ENCODE data around the gene CDH13. TPM values are rescaled to one million over a fixed set of nuclear protein-coding genes. Genes with fewer than 3 reads are reported as not detected.

CDH13 gene
- total RNA-seq, 2 experiments from 2014 or later: not detected

DNA sequence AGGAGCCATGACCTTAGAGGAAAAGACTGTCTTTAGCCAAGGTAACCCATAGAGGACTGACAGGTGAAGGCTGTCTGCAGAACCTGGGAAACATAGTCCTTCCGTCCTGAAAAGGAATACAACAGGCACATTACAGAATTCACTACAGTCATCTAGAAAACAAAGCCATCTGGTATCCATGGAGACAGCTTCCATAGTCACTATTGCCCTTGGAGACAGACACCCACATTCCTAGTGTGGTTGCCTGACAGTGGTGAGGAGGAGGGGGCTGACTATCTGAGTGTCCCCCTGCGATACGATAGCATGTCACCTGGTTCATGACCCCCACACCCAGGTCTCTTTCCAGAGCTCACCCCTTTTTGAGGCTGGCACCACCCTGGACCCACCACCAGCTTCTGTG lies 254.7 kb downstream of the CDH13 start:
- no peaks in the 10 kb centered on the region for H3K27me3 Mint-ChIP-seq
- no peaks in the 10 kb centered on the region for H3K36me3 Mint-ChIP-seq
- no peak overlapping the region for H3K4me3 Mint-ChIP-seq
- CTCF ChIA-PET: no interaction called here
- H3K27ac Mint-ChIP-seq: no peak overlapping the region
- H3K4me1 Mint-ChIP-seq: no peaks in the 10 kb centered on the region
- ATAC-seq (no peak), DNase-seq (no peak)
- peaks cover 6% of the 10 kb centered on the region for H3K9me3 Mint-ChIP-seq (ENCODE audit: low read depth)

DNA sequence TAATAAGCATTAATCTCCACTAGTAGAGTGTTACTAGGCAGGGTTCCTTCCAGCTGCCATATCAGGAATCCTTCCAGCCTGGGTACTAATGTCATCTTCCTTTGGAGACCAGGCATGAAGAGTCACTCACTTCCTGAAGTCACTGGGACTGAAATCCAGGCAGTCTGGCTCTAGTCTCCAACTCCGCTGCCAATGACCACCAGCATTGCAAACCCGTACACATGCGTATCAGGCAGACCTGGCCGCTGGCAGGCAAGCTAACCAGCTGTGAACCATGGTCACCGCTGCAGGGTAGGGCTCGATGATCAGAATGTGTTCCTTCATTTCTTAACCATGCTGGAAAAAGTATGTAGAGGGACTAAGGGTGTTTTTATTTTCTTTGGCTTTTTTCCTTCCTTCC lies 255.5 kb downstream of the CDH13 start:
- no peak for DNase-seq
- Mint-ChIP-seq H3K27me3 (no peaks in the 10 kb centered on the region), H3K9me3 (ENCODE audit: low read depth) (peaks cover 6% of the 10 kb centered on the region), H3K36me3 (no peaks in the 10 kb centered on the region), H3K27ac (no peak overlapping the region), H3K4me3 (no peak overlapping the region), H3K4me1 (no peaks in the 10 kb centered on the region)
- CTCF ChIA-PET: no interaction called here
- no peak for ATAC-seq

DNA sequence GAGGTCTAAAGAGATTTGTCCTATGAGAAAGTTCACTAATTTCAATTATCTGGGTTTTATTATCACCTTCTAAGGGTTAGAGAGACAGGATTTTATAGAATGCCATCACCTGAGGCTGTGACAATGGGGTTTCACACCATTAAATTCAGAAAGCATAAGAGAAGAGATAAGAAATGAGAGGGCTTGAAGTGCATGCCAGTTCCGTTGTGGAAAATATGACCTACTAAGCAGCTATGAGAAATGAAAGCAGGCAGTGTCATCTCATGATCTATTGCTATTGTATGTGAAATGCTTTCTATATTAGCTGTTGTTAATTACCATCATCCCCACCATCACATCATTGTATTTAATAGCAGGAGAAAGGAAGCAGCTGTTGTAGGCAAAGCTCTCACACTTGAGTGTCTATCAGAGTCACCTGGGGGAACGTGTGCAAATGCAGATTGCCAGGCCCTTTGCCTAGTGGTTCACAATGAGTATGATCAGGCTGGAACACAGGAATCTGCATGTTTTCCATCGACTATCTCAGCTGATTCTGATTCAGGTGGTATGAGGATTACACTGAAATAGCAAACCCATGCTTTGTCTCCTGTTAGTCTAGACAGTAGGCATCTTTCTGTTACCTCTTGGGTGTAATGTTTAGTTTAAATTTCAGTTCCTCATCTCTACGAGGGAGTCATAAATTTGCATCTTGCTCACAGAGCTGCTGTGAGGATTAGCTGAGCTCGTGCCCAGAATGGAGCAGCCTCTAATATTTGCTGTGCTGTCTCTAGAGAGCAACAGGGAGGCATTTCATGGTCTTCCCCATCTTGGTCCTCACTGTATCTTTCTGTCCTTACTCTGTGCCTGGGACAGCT lies 256.4 kb downstream of the CDH13 start:
- ATAC-seq: no peak
- Mint-ChIP-seq H3K4me3 (no peak overlapping the region), H3K36me3 (no peaks in the 10 kb centered on the region), H3K4me1 (no peaks in the 10 kb centered on the region), H3K9me3 (ENCODE audit: low read depth) (peaks cover 6% of the 10 kb centered on the region), H3K27me3 (no peaks in the 10 kb centered on the region), H3K27ac (no peak overlapping the region)
- CTCF ChIA-PET: no interaction called here
- no peak for DNase-seq

DNA sequence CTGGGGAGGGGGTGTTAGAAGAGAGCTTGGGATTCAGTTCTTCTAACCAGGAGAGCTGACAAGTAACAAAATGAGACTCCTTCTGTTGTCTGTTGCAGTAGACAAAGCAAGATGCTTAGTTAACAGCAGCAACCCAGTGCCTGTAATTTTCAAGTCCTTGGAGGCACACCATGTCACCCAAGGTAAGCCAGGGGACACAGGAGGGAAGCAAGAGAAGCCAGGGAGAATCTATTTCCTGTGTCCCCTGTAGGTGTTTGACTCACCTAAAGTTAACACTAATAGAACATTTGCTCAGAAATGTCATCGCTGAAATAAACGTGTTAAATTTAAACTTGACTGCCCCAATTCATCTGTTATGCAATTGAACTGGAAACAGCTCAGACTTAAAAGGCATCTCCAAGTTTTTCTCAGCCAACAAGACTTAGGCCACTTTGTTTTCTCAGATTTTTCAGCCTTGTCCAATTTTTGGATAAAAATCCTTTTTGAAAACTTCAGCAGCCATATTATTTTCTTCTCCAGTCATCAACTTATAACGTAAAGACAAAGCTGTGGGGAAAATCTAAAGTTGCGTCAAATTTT lies 257.6 kb downstream of the CDH13 start:
- DNase-seq (no peak), ATAC-seq (no peak)
- H3K27ac Mint-ChIP-seq: no peak overlapping the region
- CTCF ChIA-PET: interaction anchor here (0.6 kb wide), 1 partner anchor 36 kb away, joined by 3 read pairs; no protein-coding TSS in a partner anchor
- H3K27me3 Mint-ChIP-seq: peaks cover 5% of the 10 kb centered on the region
- H3K4me3 Mint-ChIP-seq: no peak overlapping the region
- H3K36me3 Mint-ChIP-seq: no peaks in the 10 kb centered on the region
- peaks cover 6% of the 10 kb centered on the region for H3K9me3 Mint-ChIP-seq (ENCODE audit: low read depth)
- H3K4me1 Mint-ChIP-seq: no peaks in the 10 kb centered on the region

DNA sequence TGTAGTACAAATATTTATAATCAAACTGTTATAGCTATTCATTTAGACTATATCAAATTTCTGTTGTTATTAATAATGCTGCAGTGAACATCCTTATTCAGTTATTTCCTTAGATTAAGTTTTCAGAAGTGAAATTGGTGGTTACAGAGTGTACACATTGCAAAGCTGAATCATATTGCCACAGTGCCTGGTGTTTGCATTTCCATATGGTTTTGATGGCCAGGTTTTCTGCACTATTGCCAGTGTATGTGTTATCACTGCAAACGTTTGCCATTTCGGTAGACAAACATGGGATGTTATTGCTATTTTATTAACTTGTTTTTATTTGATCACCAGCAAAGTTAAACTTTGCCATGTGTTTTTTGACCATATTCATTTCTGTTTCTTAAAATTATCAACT lies 259.4 kb downstream of the CDH13 start:
- no peak overlapping the region for H3K4me3 Mint-ChIP-seq
- peaks cover 5% of the 10 kb centered on the region for H3K27me3 Mint-ChIP-seq
- no peaks in the 10 kb centered on the region for H3K36me3 Mint-ChIP-seq
- no peak for DNase-seq
- H3K4me1 Mint-ChIP-seq: no peaks in the 10 kb centered on the region
- no peak overlapping the region for H3K27ac Mint-ChIP-seq
- CTCF ChIA-PET: no interaction called here
- ATAC-seq: no peak
- H3K9me3 Mint-ChIP-seq (ENCODE audit: low read depth): peaks cover 6% of the 10 kb centered on the region

DNA sequence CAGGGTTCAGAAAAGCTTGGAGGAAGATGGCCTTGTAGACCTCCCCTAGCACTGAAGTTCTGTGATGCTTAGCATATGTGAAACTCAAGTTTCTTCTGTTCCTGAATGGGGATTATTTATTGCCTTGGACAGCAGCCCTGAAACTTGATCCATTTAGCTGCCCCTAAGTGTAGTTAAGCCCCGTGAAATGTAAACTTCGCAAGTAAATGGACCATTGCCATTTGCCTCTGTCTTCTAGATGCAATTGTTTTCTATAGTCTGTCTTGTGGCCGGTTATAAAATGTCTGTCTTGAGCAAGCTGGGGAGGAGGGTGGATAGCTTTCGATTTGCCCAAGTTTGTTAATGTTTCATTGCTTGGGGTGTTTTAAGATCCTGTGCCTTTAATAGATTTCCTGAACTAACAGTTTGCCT lies 261.8 kb downstream of the CDH13 start:
- no peak for ATAC-seq
- no peak overlapping the region for H3K27ac Mint-ChIP-seq
- H3K9me3 Mint-ChIP-seq (ENCODE audit: low read depth): peaks cover 3% of the 10 kb centered on the region
- no peaks in the 10 kb centered on the region for H3K36me3 Mint-ChIP-seq
- no peaks in the 10 kb centered on the region for H3K4me1 Mint-ChIP-seq
- H3K4me3 Mint-ChIP-seq: no peak overlapping the region
- DNase-seq: no peak
- H3K27me3 Mint-ChIP-seq: peaks cover 5% of the 10 kb centered on the region
- CTCF ChIA-PET: no interaction called here

DNA sequence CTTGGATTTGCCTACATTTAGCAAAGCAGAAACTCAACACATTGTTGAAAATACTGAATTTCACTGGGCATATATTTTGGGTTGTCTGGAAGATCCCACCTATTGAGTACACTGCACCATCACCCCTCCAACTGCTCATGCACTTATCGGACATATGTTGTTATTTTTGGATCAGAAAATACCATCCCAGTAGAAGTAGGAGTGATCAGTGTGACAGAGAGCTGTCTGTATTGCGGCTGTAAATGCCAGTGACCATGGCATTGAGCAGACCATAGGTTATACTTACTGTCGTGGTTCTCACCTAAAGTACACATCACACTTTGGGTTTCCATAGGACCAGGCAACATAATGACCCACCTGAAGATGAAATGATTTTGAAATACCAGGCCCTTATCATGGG lies 264.7 kb downstream of the CDH13 start:
- no peak for ATAC-seq

DNA sequence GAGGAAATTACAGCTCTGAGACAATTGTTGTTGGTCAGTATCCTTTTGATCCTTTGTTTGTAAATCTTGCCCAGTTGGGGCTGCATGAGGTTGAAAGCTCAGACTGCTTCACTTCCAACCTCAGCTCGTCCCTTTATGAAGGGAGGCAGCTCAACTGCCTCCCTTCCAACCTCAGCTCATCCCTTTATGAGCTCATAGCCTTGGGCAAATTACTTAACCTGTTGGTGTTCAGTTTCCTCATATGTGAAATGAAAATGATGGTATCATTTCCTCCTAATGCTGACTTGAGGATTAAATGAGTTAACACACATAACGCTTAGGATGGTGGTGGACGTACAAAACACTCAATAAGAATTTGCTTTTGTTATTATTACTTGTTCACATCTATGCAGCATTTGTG lies 265.1 kb downstream of the CDH13 start:
- no peaks in the 10 kb centered on the region for H3K4me1 Mint-ChIP-seq
- no peak for DNase-seq
- H3K4me3 Mint-ChIP-seq: no peak overlapping the region
- H3K27me3 Mint-ChIP-seq: peaks cover 5% of the 10 kb centered on the region
- peaks cover 5% of the 10 kb centered on the region for H3K9me3 Mint-ChIP-seq (ENCODE audit: low read depth)
- CTCF ChIA-PET: interaction anchor here (0.8 kb wide), 1 partner anchor 298 kb away, joined by 3 read pairs; no protein-coding TSS in a partner anchor
- no peak for ATAC-seq
- H3K27ac Mint-ChIP-seq: no peak overlapping the region
- H3K36me3 Mint-ChIP-seq: no peaks in the 10 kb centered on the region

More for the DNA sequence above, 264.7 kb downstream of the CDH13 start:
- H3K4me1 Mint-ChIP-seq: no peaks in the 10 kb centered on the region
- CTCF ChIA-PET: interaction anchor here (0.8 kb wide), 1 partner anchor 297 kb away, joined by 3 read pairs; no protein-coding TSS in a partner anchor
- no peak overlapping the region for H3K4me3 Mint-ChIP-seq
- H3K27me3 Mint-ChIP-seq: peaks cover 5% of the 10 kb centered on the region
- no peak for DNase-seq
- no peaks in the 10 kb centered on the region for H3K36me3 Mint-ChIP-seq
- peaks cover 5% of the 10 kb centered on the region for H3K9me3 Mint-ChIP-seq (ENCODE audit: low read depth)
- no peak overlapping the region for H3K27ac Mint-ChIP-seq

DNA sequence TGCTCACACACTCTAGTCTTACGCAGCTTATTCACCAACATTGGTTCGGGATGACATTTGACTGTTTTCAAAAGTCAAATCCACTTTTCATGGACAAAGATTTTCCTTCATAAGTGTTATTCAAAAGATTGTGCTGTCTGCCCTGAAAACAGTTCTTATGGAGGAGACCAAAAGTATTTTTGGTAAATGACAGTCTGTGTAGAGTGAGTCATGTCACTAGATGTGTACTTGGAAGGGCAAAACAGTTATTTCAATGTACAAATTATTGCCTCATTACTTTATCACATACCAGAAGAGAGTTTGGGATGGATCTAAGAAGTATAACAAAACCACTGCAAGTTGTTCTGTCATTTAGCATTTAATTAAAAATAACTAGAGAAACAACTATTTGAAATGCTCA lies 265.6 kb downstream of the CDH13 start:
- CTCF ChIA-PET: interaction anchor here (0.8 kb wide), 1 partner anchor 298 kb away, joined by 3 read pairs; no protein-coding TSS in a partner anchor
- Mint-ChIP-seq H3K27ac (no peak overlapping the region), H3K9me3 (ENCODE audit: low read depth) (peaks cover 5% of the 10 kb centered on the region), H3K27me3 (peaks cover 5% of the 10 kb centered on the region), H3K36me3 (no peaks in the 10 kb centered on the region), H3K4me1 (no peaks in the 10 kb centered on the region), H3K4me3 (no peak overlapping the region)
- DNase-seq: no peak
- ATAC-seq: no peak

DNA sequence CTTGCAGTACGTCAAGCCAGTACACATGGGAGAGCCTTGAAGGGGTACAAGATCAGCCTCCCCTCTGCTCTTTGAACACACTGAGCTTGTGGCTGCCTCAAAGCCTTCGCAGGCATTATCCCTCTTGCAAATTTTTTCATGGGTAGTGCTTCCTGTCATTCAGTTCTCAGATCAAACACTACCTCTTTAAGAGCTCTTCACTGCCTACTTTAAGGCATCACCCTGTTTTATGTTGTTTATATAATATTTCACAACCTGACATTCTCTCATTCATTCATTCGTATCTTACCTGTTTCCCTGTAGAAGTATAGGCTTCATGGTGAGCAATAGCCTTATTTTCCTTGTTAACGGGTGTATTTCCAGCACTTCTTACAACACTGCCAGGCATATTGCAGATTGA lies 269.1 kb downstream of the CDH13 start:
- no peaks in the 10 kb centered on the region for H3K27me3 Mint-ChIP-seq
- no peak overlapping the region for H3K27ac Mint-ChIP-seq

DNA sequence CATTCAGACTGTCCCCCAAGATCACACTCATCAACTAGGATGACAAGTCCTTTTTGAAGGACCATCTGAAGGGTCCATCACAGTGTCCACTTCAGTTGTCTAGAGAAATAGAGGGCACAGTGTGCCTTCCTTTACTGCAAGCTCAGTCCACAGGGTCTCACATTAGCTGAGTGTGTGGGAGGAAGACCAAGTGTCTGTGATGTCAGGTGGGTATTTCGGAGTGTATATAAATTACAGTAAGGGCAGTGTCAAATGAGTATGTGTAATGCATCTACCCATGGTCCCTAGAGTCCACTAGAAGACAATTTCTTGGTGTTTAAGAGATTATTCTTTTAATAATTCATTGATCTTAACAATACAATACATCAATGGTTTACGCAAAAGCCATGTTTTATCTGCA lies 272.2 kb downstream of the CDH13 start:
- H3K9me3 Mint-ChIP-seq (ENCODE audit: low read depth): peaks cover 5% of the 10 kb centered on the region
- CTCF ChIA-PET: no interaction called here
- no peaks in the 10 kb centered on the region for H3K36me3 Mint-ChIP-seq
- no peak overlapping the region for H3K4me3 Mint-ChIP-seq
- ATAC-seq (no peak), DNase-seq (no peak)
- no peaks in the 10 kb centered on the region for H3K27me3 Mint-ChIP-seq
- H3K27ac Mint-ChIP-seq: no peak overlapping the region
- no peaks in the 10 kb centered on the region for H3K4me1 Mint-ChIP-seq

More for the DNA sequence above, 269.1 kb downstream of the CDH13 start:
- Mint-ChIP-seq H3K36me3 (no peaks in the 10 kb centered on the region), H3K9me3 (ENCODE audit: low read depth) (peaks cover 5% of the 10 kb centered on the region), H3K4me1 (no peaks in the 10 kb centered on the region), H3K4me3 (no peak overlapping the region)
- DNase-seq: no peak
- CTCF ChIA-PET: no interaction called here
- ATAC-seq: no peak

DNA sequence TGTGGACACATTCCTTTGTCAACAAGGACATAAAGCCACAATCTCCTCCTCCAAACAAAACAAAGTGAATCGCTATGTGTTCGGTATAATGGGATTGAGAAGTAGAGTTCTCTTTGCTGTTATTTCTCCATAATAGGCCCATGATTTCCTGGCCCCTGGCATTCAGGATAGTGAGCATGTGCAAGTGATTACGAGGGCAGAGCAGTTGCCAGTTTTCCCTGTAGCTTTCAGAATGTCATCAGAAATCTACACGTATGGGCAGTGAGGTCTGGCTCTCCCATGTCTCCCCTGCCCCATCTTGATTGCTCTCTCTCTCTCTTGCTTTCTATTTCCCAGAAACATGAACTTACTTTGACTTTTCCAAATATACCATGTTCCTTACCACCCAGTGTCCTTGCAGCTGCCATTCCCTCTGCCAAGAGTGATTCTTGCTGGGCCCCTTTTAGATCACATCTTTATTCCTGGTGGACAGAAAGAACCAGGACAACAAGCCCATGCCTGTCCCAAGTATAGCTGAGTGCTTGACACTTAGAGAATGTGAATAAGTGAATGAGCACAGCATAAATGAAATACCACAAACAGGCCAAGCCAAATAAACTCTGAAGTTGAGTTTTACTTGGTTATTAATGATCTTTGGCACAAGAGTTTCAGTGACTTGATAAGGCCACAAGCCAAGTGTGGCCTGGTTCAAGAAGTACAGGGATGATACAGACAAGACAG lies 273.1 kb downstream of the CDH13 start:
- Mint-ChIP-seq H3K27me3 (no peaks in the 10 kb centered on the region), H3K4me3 (no peak overlapping the region), H3K4me1 (no peaks in the 10 kb centered on the region), H3K27ac (no peak overlapping the region), H3K9me3 (ENCODE audit: low read depth) (peaks cover 5% of the 10 kb centered on the region), H3K36me3 (no peaks in the 10 kb centered on the region)
- DNase-seq (no peak), ATAC-seq (no peak)
- CTCF ChIA-PET: no interaction called here

DNA sequence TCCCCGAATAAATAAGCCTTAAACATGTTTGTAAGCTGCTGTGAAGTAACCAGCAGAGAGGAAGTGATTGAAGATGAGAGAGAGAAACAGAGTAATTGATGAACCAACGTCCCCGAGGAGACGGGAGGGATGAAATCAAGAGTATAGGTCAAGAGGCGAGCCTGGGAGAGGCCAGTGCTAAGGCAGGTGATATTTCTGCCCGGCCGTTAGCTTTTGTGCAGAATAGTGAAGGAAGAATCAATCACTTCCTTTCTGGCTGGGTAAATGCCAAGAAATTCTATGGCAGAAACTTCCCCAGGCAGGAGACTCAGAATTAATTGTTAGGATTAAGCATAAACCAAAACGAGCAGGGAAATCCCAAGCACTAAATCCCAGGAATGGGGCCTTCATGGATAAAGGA lies 273.8 kb downstream of the CDH13 start:
- Mint-ChIP-seq H3K4me1 (no peaks in the 10 kb centered on the region), H3K36me3 (no peaks in the 10 kb centered on the region), H3K27me3 (no peaks in the 10 kb centered on the region), H3K27ac (no peak overlapping the region), H3K9me3 (ENCODE audit: low read depth) (peaks cover 2% of the 10 kb centered on the region), H3K4me3 (no peak overlapping the region)
- DNase-seq (no peak), ATAC-seq (no peak)
- CTCF ChIA-PET: no interaction called here

DNA sequence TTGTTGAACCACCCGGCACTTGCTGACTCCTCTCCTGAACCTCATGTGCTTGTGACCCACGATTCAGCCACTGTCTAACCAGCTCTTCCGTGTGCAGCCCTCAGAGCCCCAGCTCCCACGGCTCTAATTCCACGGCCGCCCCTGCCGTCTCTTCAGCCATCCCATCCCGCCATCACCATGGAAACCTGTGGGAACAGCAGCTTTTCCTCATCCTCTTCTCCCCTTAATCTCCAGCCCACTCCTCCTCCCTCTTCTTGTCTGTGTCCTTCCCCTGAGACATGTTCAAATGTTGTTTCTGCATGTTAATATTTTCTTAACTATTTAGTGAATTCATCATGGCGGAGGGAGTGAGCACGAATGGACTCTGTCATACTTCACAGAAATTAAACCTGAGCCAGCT lies 285.2 kb downstream of the CDH13 start:
- CTCF ChIA-PET: no interaction called here
- Mint-ChIP-seq H3K4me3 (no peak overlapping the region), H3K36me3 (no peaks in the 10 kb centered on the region), H3K27me3 (peaks cover 5% of the 10 kb centered on the region), H3K4me1 (no peaks in the 10 kb centered on the region), H3K9me3 (ENCODE audit: low read depth) (peaks cover 3% of the 10 kb centered on the region), H3K27ac (no peak overlapping the region)
- DNase-seq: no peak
- no peak for ATAC-seq

Data from activated CD8-positive, alpha-beta memory T cell treated with anti-CD3 and anti-CD28 coated beads, Interleukin-2, amount 10 ng/mL, durations not matched to agents 7 days and 5 days (primary cell).